ENCODE measurements around the gene ENPP6.

The ENPP6 gene

DNA sequence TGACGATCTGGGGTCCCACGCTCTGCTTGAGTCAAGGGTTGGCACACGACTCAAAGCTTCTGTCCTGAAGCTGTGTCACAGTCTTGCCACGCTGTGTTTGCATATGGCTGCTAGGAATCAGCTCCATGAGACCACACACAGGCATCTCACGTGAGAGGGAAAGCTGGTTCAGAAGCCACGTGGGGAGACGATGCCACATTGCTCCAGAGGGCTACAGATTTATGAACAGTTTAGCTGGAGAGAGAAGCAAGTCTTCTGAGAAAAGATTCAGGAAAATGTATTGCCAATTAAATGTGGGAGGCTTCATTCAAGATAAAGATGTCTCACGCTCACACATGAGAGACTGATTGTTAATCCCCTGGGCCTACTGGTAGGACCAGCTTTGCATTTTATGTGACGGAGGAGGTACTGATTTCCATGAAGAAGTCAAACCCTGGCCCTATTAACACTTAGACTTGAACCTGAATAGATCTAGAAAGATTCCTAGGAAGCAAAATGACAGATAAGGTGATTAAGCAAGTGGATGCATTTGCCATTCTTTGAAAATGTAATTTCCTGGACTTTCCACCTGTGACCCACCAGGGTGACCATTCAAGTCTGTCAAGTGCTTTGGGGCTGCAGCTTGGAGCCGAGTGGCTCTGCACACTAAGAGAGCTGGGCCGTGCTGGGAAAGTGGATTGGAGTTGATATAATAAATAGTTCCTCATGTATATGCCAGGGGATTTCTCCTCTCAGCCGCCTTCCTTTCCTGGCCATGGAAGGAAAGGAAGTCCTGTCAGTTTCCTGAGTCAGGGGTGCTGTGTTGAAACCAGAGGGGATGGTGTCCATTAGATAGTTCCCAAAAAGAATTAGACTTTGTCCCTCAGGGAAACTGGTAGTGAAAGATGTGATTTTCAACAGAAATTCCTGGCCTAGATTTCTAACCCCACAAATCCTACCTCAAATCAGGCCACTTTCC lies 29.0 kb downstream of the ENPP6 start:
- DNase-seq: no peak

DNA sequence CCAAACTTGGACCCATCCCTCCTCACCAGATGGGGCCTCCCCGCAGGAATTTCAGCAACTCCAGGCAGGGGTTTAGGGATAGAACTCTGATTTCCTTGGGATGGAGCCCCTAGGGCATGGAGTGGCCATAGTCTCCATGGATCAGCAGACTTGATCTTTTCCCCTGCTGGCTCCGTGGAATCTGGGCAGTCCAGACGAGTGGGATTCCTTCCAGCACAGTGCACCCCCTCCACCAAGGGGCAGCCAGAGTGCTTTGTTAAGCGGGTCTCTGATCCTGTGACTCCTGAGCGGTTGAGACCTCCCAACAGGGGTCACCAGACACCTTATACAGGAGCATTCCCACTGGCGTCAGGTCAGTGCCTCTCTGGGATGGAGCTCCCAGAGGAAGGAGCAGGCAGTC lies 40.4 kb downstream of the ENPP6 start:
- DNase-seq: no peak

DNA sequence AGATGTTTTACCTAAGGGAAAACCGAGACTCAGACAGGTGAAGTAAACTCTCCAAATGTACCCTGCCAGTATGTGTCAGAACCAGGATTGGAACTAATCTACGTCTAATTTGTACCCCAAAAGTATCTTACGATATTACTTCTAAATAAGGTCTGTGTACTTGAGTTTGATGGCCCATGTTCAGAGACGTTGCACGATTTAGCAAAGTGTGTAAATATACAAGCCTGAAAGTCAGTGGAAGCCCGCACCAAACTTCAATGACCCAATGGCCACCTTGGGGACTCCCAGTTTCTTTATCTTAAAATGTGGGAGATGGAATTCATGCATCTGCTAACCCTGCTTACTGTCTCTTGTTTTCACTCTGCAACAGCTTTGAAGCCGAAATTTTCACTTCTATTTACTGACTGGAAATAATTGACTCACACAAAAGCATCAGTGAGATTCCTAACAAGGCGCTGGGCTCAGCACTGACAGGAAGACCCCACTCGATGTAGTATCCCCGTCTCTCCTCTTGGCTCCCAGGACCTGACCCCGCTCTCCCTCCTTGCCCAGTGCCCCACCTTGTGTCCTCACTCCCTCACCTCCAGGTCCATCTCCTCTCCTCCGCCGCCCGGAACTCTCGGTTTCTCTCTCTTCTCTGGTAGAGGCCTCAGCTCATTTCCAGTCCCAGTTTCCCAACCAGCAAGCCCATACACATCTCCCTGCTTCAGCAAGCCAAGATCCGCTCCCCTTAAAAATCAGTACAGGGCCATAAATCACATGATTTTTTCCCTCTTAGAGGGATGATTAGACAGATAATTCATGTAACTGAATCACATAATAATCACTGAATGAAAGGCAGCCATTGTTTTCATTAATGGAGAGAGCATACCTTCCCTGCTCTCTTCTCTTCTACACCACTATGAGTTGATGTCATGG lies 42.8 kb downstream of the ENPP6 start:
- DNase-seq: no peak

DNA sequence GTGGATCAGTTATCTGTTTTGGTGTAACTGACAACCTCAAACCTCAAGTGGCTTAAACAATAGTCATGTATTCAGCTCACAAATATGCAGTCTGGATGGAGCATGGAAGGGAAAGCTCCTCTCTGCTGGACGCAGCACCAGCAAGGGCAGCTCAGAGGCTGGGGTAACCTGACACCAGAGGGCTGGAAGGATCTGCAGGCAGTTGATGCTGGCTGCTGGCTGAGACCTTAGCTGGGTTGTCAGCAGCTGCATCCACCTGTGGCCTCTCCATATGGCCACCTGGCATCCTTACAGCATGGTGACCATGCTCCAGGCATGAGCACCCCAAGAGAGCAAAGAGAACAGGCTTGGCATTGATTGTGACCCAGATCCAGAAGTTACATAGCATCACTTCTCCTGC lies 46.7 kb downstream of the ENPP6 start:
- peak; percentile 32 for DNase-seq

DNA sequence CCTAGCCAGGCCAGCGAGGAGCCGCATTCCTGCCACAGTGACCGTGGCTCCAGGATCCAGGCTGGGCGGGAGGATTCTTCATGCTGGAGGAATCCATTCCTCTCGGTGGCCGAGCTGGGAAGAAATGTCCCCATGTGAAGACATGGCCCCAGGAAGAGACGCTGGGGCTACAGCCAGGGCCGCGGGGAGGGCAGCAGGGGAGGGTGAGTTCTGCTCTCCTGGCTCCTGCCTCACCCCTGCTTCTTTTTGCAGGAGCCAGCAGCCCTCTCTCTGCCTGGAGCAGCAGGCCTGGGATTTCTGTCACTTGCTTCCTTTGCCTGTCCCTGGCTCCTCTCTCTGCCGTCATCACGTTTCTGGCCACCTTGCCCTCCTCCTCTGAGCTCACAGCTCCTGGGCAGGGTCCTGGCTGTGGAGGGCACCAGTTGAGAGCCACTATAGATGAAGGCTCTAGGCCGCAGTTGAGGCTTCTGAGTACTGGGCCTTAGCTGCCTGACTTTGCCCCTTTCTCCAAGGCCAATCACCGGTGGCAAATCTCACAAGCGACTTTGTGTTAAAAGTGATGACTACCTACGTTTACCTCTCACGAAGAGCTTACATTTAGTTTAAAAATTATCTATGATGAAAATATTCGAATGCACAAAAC lies 48.3 kb downstream of the ENPP6 start:
- DNase-seq: no peak

DNA sequence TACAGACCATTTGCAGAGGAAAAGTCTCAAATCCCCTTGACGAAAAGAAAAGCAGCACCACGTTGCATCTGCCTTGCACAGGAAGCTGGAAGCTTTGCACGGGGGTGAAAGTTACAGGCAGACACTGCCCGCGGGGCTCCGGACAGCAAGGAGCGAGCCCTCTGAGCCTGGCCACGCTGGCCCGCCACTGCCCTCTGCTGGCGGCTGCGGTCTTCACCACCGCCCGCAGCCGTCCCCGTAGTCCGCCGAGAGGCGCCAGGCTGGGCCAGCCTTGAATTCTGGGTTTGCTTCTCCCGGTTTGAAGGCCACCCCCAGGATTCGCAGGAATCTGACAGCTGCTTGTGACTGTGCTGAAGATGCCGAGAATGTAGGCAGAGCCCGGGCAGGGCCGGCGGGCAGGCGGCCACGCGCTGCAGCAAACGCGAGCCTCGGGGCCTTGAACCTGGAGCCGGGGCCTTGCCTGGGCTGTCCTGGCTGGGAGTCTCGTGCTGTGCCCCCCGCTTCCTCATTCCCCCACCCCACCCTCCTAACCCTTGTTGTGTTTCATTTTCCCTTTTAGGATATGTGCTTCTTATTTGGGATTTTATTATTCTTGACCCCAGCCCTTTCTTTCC lies 49.2 kb downstream of the ENPP6 start:
- DNase-seq: peak; percentile 69

DNA sequence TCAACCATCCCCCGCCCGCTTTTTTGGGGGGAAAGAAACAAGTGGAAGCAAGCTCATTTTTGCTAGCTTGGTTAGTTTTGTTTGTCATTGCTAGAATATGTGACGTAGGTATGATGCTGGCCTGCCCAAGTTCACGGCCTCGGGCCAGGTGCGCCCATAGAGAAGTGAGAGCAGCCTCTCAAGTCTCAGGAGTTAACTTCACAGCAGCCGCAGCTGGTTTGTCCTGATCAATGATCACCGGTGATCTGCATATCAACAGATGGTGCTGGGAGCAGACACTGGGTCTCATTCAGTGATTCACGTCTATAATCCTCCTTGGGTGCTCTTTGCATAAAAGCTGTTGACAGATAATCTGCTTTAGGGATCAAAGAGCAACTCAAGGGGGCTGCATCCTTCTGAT lies 50.1 kb downstream of the ENPP6 start:
- DNase-seq: peak; percentile 96

DNA sequence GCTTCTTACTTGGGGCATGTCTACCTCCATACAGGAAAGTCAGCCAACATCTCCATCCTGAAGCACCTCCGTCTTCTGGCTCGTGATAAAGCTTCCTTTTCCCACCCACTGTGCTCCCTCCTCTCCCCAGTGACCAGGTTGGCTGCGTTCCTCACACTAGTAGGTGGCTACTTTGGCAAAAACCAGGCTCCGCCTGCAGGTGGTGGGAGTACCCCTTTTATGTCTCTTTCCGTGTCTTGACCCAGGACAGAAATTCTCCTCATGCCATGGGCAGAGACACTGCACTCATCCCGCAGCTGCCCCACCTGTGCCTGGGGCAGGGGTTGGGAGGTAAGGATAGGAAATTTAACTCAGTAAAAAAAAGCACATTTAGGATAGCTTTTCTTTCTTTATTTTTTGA lies 50.9 kb downstream of the ENPP6 start:
- DNase-seq: no peak

DNA sequence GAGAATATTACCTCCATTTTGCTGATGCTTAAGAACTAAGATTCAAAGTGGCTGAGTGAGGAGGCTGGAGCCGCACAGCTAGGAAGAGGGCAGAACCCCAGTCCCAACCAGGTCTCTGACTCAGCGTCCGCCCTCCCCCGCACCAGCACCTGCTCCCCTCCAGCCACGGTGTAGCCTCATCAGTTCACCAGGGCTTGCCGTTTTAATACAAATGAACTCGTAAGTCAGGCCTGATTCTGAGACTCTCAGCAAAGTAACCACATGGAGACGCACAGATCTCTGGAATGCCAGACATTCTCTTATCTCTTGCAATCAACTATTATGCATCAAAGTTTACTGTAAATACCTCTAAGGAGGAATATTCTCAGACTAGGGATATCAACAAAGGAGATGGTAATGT lies 52.4 kb downstream of the ENPP6 start:
- DNase-seq: peak; percentile 7

DNA sequence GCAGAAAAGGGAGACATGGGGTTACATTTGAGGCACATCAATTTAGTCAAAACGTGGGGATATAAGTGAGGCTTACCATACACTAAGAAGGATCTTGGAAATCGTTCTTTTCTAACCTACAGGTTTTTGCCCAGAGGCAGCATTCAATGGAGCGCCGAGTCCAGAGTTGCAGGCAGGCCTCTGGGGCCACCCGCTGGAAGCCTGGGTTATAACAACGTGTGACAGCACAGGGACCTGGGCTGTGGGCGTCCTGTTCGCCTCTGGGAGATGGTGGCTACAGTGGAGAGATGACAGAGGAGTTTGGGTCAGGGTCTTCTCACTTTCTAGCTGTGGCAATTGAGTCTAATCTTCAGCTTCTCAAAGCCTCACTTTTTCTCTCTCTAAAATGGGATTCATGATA lies 53.9 kb downstream of the ENPP6 start:
- DNase-seq: peak; percentile 69

DNA sequence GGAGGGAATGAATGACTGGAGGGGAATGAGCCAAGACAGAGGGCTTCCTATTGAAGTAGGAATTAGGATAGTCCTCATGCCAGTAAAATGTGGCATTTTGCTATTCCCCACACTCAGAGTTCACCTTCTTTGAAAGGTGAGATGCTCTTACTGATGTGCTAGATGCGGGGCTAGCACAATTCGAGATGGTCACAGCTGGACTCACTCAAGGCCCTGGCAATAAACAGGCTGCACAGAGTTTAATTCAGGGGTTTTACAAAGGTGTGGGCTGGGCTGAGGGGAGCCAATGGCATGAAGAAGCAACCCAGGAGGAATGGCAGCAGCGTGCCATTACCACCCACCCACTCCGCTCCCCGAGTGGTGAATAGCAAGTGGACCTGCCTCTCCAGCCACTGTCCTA lies 55.1 kb downstream of the ENPP6 start:
- no peak for DNase-seq

DNA sequence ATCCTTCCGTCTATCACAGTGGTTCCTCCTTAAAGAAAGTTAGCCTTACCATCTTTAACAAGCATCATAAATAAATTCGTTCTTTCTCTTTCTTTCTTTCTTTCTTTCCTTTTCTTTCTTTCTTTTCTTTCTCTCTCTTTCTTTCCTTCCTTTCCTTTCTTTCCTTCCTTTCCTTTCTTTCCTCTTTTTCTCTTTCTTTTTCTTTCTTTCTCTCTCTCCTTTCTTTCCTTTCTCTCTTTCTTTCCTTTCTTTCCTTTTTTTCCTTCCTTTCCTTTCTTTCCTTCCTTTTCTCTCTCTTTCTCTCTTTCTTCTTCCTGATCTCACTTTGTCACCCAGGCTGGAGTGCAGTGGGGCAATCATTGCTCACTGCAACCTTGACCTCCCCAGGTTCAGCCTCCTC lies 60.4 kb downstream of the ENPP6 start:
- no peak for DNase-seq

DNA sequence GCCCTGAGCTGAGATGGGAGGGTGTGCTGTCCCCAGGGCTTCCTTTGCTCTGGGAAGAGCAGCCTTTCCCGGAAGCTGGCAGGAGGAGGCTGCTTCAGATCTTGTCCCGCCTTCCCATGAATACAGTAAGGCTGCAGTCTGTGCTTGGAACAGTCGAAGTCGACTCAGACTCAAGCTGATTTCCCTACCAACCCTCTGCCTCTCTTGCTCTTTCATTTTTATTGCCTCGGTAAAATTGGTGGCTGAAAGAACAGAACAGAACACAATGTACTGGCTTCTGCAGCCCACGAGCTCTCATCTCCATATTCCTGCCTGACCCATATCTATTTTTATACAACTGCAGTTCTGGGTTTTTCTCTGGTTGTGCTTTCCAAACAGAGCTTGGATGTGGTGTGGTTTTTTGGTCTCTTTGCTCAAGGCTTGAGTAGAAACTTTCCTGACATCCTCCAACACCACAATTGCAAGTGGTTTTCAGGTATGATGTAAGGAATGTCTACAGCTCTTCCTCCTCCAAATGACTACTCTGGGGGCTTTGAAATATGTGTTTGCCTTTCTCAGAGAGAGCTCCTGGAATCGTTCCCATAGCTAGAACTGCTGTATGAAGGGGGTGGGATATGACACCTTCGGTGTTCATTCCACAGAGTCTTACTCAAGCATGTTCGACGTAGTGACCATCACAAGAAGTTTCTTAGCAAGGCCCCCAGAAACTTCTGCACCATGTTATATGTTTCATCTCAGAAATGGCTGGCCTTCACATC lies 61.3 kb downstream of the ENPP6 start:
- DNase-seq: no peak

DNA sequence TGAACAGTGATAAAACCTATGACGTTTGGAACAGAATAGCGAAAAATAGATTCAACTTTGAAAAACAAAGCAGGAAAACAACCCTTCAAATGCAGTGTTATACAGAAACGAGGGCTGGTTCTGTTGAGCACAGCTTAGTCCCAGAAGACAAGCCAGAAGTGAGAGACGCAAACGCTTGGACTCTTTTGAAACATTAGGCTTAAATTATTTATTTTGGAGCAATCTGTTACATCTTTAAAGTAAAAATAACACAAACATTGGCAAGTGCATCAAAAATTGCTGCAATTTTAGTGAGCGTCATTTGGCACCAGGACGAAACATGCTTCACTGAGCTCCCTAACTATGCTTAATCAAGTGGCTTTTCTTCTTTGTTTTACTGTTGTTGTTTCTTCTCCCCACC lies 63.5 kb downstream of the ENPP6 start:
- DNase-seq: no peak

DNA sequence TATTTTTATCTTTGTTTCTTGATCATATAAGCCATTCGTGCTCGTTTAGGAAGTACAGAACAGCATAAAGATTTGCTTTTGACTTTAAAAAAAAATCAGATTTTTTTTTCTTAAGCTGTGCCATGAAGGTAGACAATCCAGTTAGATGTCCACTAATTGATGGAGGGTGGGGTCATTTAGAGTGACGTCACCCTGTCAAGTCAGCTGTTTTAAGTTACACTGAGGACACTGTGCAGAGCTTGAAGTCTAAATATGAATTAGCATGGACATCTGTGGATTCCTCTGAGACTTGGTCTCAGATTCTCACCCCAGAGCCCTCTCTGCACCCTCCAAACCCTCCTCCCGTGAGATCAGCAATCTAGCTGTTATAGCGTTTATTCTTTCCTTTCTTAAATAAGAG lies 63.9 kb downstream of the ENPP6 start:
- no peak for DNase-seq

DNA sequence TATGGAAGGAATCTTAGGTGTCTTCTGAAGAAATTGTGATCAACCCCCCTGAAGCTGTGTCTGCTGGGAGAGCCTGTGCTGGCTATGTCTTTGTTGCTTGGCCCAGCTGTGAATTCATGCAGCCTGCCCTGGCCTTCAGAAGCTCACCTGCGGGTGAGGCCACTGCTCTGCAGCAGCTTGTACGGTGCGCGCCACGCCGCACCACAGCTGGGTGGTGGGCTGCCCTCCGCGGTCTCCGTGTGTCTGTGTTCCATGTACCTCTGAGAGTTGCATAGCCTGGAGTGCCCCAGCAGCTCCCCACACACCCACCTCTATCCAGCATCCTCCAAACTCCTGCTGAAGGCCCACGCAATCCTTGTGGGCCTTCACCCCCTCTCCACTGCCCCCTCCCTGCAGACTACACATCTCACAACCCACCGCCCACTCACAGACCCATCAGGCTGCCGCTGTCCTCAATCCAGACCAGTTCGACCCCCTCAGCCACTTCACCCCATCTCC lies 65.6 kb downstream of the ENPP6 start:
- no peak for DNase-seq

DNA sequence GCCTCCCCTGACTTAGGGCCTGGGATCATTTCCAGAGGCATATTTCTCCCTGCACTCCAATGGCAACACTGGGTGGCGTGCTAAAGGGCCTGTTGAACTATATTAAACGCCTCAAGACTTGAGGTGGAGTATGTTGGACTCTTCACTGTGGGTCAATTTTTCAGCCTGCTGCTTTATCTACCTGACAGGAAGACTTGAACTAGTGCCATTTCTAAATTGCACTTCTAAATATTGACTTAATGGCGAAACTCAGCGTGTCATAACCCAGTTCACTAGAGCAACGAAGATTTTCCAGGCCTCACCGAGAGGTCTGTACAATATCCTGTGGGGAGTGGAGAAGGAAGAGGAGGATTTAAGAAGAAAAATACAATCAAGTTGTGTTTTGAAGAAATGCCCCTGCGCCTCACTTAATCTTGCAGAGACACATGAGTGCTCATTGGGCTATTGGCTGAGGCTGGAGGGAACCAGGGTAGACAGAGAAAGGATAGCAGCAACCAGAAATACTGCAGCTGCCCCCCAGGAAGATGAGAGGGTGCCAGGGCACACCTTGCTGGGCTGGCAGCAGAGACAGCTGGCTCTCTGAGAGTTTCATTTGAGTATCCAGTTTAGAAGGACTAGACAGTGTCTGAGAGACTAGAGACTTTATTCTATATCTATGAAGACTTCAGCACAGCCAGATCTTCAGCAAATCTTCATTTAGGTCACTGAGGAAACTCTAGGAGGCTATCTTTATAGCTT lies 67.4 kb downstream of the ENPP6 start:
- no peak for DNase-seq

DNA sequence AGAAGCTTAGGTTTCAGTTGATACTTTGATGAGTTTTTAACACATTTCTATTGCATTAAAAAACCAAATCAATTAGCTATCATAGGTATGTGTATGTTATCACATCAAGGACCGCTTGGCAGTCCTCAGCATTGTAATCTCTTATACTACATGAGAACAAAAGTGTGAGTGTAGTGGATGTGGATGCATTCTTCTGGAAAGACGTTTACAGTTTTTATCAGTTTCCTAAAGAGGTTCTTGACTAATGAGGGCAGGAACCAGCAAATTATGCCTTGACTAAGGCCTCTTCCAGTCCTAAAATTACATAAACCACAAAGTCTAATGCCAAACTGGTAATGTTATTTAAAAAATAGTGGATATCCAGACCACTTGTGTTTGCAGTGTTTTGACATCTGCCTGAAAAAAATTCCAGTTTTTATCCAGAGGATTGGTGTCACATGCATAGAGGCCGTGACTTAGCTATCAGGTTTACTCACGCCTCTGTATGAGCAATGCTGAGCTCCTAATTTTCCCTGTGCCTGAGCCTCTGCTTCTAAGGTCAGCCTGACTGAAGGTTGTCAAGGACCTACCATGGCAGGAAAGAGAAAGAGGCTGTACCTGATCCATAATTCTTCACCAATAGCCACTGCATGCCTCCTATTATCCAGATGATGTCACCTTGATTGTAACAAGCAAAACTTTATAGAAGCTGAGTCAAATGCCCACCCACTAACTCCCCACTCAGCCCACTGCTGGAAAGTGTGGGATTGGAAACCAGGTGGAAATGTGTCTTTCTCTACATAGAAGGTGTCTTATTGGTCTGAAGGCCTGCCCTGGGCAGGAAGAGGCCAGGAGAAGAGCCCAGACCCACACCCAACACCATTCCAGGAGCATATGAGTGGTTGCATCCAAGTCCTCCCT lies 68.7 kb downstream of the ENPP6 start:
- no peak for DNase-seq

DNA sequence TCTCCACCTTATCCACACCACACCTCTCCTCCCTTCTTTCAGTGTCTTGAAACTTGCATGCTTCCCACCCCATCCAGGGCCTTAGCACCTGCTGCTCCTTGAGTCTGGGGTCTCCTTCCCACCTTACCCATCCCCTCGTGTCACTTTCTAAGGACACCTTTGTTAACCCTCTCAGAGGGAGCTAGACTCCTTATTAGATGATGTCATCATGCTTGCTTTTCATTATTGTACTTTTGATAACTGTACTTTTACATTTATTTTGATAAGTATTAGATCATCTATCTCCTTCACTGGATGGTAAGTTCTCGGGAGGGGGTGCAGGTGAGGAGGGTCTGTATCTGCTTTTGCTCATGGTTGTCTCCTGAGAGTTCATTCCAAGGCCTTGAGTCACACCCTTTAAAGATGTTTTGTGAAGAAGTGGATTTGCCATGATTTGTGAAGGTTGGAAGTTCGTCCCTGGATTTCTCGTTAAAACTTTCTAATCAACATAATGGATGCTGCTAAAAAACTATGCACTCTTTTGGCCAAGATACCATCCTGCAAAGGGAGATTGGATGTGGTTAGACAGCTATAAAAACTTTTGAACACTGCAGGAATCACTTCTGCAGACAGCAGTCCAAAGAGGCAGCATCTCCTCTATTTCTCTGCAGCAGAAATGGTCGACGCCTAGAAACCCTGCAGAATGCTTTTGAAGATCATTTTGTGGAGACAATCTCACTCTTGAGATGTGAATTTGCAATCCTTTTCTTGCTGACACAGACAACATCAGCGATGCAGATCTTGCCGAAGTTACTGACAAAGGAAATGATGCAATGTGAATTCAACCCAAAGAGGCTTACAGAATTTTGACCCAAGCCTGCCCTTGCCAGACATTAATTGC lies 69.6 kb downstream of the ENPP6 start:
- no peak for DNase-seq

Data from NCI-H82 (cell line).